ENCODE results near the gene PYHIN1. TPM values are rescaled to one million over a fixed set of nuclear protein-coding genes. Genes with fewer than 3 reads are reported as not detected.
A peak's percentile ranks its signal among the peaks of the same experiment; 100 is the strongest.
"Not testable (repeated sequence)": the region's sequence is repeated elsewhere in the genome, so short reads cannot be mapped to it uniquely, and the experiment has no call there.

PYHIN1 gene
- total RNA-seq, 1 donor from 2014 or later = not detected

GRCh38 chr1:158998781-158999161 is 67.4 kb downstream of the PYHIN1 start:
- Histone ChIP-seq H3K9me3 (ENCODE audit: control insufficient read depth in 3 of 3, low read length in 3 of 3) (peaks cover 0 to 3% (median 0%) of the 10 kb centered on the region in 3 donors), H3K4me1 (ENCODE audit: control insufficient read depth in 3 of 3, insufficient read depth in 3 of 3, low read length in 3 of 3) (peaks cover 4 to 8% (median 6%) of the 10 kb centered on the region in 3 donors), H3K27me3 (ENCODE audit: control insufficient read depth in 3 of 3, insufficient read depth in 3 of 3, low read length in 3 of 3) (no peaks in the 10 kb centered on the region), H3K9ac (ENCODE audit: low read depth in 1 of 3, low read length in 3 of 3) (peak overlapping the region; percentile 61 to 82 (median 69)), H3K4me3 (ENCODE audit: low read length in 3 of 3) (peak overlapping the region; percentile 52 to 94 (median 64)), H3K27ac (ENCODE audit: low read depth, low read length) (peak overlapping the region; percentile 93), H3K36me3 (ENCODE audit: control insufficient read depth in 3 of 3, insufficient read depth in 3 of 3, low read length in 3 of 3) (no peaks in the 10 kb centered on the region)

GRCh38 chr1:158999316-159000069 is 68.1 kb downstream of the PYHIN1 start:
- peaks cover 0 to 3% (median 0%) of the 10 kb centered on the region in 3 donors for H3K9me3 ChIP-seq (ENCODE audit: control insufficient read depth in 3 of 3, low read length in 3 of 3)
- H3K27me3 ChIP-seq (ENCODE audit: control insufficient read depth in 3 of 3, insufficient read depth in 3 of 3, low read length in 3 of 3) = no peaks in the 10 kb centered on the region
- H3K36me3 ChIP-seq (ENCODE audit: control insufficient read depth in 3 of 3, insufficient read depth in 3 of 3, low read length in 3 of 3) = no peaks in the 10 kb centered on the region
- H3K27ac ChIP-seq (ENCODE audit: low read depth, low read length) = peak overlapping the region; percentile 93
- H3K4me1 ChIP-seq (ENCODE audit: control insufficient read depth in 3 of 3, insufficient read depth in 3 of 3, low read length in 3 of 3) = peaks cover 4 to 8% (median 6%) of the 10 kb centered on the region in 3 donors
- peak overlapping the region; percentile 61 to 82 (median 78) for H3K9ac ChIP-seq (ENCODE audit: low read depth in 1 of 3, low read length in 3 of 3)
- peak overlapping the region; percentile 60 to 94 (median 64) for H3K4me3 ChIP-seq (ENCODE audit: low read length in 3 of 3)

DNA sequence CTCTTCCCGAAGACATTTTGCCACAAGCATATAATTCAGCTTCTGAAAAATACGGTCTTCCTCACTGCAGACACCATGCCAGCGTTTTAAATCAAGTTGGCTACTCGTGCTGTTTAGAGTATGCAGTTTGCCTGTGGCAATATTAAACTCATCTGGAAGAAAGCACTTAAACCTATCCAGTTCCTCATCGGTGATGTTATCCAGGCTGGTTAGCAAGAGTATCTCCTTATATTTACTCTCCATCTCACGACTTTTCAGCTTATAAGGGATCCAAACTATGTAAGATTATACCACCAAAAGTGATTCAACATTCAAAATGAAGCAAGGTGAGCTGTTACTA is 68.7 kb downstream of the PYHIN1 start:
- peaks cover 4 to 10% (median 6%) of the 10 kb centered on the region in 3 donors for H3K4me1 ChIP-seq (ENCODE audit: control insufficient read depth in 3 of 3, insufficient read depth in 3 of 3, low read length in 3 of 3)
- H3K9me3 ChIP-seq (ENCODE audit: control insufficient read depth in 3 of 3, low read length in 3 of 3) = peaks cover 0 to 3% (median 0%) of the 10 kb centered on the region in 3 donors
- H3K27ac ChIP-seq (ENCODE audit: low read depth, low read length) = peak overlapping the region; percentile 93
- peak overlapping the region; percentile 60 to 94 (median 64) for H3K4me3 ChIP-seq (ENCODE audit: low read length in 3 of 3)
- H3K36me3 ChIP-seq (ENCODE audit: control insufficient read depth in 3 of 3, insufficient read depth in 3 of 3, low read length in 3 of 3) = no peaks in the 10 kb centered on the region
- no peaks in the 10 kb centered on the region for H3K27me3 ChIP-seq (ENCODE audit: control insufficient read depth in 3 of 3, insufficient read depth in 3 of 3, low read length in 3 of 3)
- H3K9ac ChIP-seq (ENCODE audit: low read depth in 1 of 3, low read length in 3 of 3) = peak overlapping the region; percentile 58 to 82 (median 78)

DNA sequence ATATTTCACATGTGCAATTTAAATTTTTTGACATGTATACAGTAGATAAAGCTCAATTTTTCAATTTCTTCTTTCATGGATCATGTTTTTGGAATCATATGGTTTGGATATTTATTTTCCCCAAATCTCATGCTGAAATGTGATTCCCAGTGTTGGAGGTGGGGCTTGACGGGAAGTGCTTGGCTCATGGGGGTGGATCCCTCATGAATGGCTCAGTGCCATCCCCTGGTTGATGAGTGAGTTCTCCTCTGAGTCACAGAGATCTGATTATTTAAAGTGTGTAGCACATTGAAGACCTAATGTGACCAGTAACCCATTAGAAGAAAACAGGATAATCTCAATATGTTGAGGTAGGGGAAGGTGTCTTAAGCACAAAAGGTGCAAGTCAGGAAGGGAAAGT is 69.3 kb downstream of the PYHIN1 start:
- no peaks in the 10 kb centered on the region for H3K36me3 ChIP-seq (ENCODE audit: control insufficient read depth in 3 of 3, insufficient read depth in 3 of 3, low read length in 3 of 3)
- H3K27ac ChIP-seq (ENCODE audit: low read depth, low read length) = peak overlapping the region; percentile 93
- peak overlapping the region; percentile 58 to 82 (median 78) for H3K9ac ChIP-seq (ENCODE audit: low read depth in 1 of 3, low read length in 3 of 3)
- H3K27me3 ChIP-seq (ENCODE audit: control insufficient read depth in 3 of 3, insufficient read depth in 3 of 3, low read length in 3 of 3) = no peaks in the 10 kb centered on the region
- H3K9me3 ChIP-seq (ENCODE audit: control insufficient read depth in 3 of 3, low read length in 3 of 3) = peaks cover 0 to 3% (median 0%) of the 10 kb centered on the region in 3 donors
- H3K4me3 ChIP-seq (ENCODE audit: low read length in 3 of 3) = peak overlapping the region in 2 of 3 donors; percentile 64 to 94
- peaks cover 9 to 13% (median 10%) of the 10 kb centered on the region in 3 donors for H3K4me1 ChIP-seq (ENCODE audit: control insufficient read depth in 3 of 3, insufficient read depth in 3 of 3, low read length in 3 of 3)

- Histone ChIP-seq H3K27ac (ENCODE audit: low read depth, low read length) (peak overlapping the region; percentile 78), H3K4me3 (ENCODE audit: low read length in 3 of 3) (peak overlapping the region in 1 of 3 donors; percentile 25), H3K4me1 (ENCODE audit: control insufficient read depth in 3 of 3, insufficient read depth in 3 of 3, low read length in 3 of 3) (peaks cover 5 to 12% (median 10%) of the 10 kb centered on the region in 3 donors)
These were observed 73.8 kb downstream of the PYHIN1 start for GRCh38 chr1:159005161-159005560.

DNA sequence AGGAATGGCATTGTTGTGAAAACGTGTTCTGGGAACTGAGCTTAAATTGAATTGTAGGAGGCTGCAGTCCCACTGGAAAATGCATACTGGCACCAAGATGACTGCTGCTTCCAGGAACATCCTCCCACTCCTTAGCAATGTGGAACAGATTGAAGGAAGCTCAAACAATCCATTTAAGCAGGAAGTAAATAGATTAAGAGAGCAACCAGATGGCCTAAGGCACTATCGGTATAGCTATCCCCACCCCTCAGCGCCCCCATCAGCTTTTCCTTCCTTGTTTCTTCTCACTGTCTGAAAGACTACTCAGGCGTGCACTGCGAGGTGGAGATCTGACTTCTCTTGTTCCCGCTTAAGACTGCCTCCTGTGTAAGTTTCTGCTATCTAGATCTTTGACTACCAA is 74.3 kb downstream of the PYHIN1 start:
- Histone ChIP-seq H3K9me3 (ENCODE audit: control insufficient read depth in 3 of 3, low read length in 3 of 3) (no peaks in the 10 kb centered on the region), H3K27ac (ENCODE audit: low read depth, low read length) (peak overlapping the region; percentile 78), H3K4me3 (ENCODE audit: low read length in 3 of 3) (peak overlapping the region in 1 of 3 donors; percentile 25), H3K4me1 (ENCODE audit: control insufficient read depth in 3 of 3, insufficient read depth in 3 of 3, low read length in 3 of 3) (peaks cover 5 to 12% (median 7%) of the 10 kb centered on the region in 3 donors), H3K9ac (ENCODE audit: low read depth in 1 of 3, low read length in 3 of 3) (peak overlapping the region in 1 of 3 donors; percentile 21), H3K27me3 (ENCODE audit: control insufficient read depth in 3 of 3, insufficient read depth in 3 of 3, low read length in 3 of 3) (no peaks in the 10 kb centered on the region), H3K36me3 (ENCODE audit: control insufficient read depth in 3 of 3, insufficient read depth in 3 of 3, low read length in 3 of 3) (no peaks in the 10 kb centered on the region)

More at GRCh38 chr1:159005161-159005560, 73.8 kb downstream of the PYHIN1 start:
- no peaks in the 10 kb centered on the region for H3K36me3 ChIP-seq (ENCODE audit: control insufficient read depth in 3 of 3, insufficient read depth in 3 of 3, low read length in 3 of 3)
- no peaks in the 10 kb centered on the region for H3K27me3 ChIP-seq (ENCODE audit: control insufficient read depth in 3 of 3, insufficient read depth in 3 of 3, low read length in 3 of 3)
- no peaks in the 10 kb centered on the region for H3K9me3 ChIP-seq (ENCODE audit: control insufficient read depth in 3 of 3, low read length in 3 of 3)
- no peak overlapping the region for H3K9ac ChIP-seq (ENCODE audit: low read depth in 1 of 3, low read length in 3 of 3)

- Histone ChIP-seq H3K4me3 (ENCODE audit: low read length in 3 of 3) (peak overlapping the region in 1 of 3 donors; percentile 25), H3K4me1 (ENCODE audit: control insufficient read depth in 3 of 3, insufficient read depth in 3 of 3, low read length in 3 of 3) (peaks cover 5 to 12% (median 5%) of the 10 kb centered on the region in 3 donors)
- not testable (repeated sequence) for H3K27me3 ChIP-seq (ENCODE audit: control insufficient read depth in 3 of 3, insufficient read depth in 3 of 3, low read length in 3 of 3)
These were observed 75.0 kb downstream of the PYHIN1 start for GRCh38 chr1:159006210-159006807.

DNA sequence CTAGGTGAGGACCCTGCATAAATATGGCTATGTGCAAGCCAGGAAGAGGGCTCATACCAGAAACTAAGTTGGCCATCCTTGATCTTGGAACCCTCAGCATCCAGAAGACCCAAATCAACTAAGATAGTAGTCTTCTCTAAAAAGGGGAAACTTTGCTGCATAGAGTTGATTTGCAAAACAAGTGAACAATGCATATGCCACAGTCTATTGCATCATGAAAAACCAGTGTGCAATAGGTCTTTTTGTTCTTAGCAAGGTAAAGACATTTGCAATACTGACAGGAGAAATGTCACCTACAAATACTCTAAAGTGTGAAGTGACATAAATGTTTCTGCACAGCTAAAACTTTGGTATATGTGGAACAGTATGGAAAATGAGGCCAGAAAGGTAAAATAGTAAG is 76.4 kb downstream of the PYHIN1 start:
- H3K9ac ChIP-seq (ENCODE audit: low read depth in 1 of 3, low read length in 3 of 3) = no peak overlapping the region
- no peaks in the 10 kb centered on the region for H3K27me3 ChIP-seq (ENCODE audit: control insufficient read depth in 3 of 3, insufficient read depth in 3 of 3, low read length in 3 of 3)
- H3K4me3 ChIP-seq (ENCODE audit: low read length in 3 of 3) = no peak overlapping the region
- no peaks in the 10 kb centered on the region for H3K36me3 ChIP-seq (ENCODE audit: control insufficient read depth in 3 of 3, insufficient read depth in 3 of 3, low read length in 3 of 3)
- peaks cover 5 to 12% (median 5%) of the 10 kb centered on the region in 3 donors for H3K4me1 ChIP-seq (ENCODE audit: control insufficient read depth in 3 of 3, insufficient read depth in 3 of 3, low read length in 3 of 3)
- no peaks in the 10 kb centered on the region for H3K9me3 ChIP-seq (ENCODE audit: control insufficient read depth in 3 of 3, low read length in 3 of 3)
- no peak overlapping the region for H3K27ac ChIP-seq (ENCODE audit: low read depth, low read length)

More at GRCh38 chr1:159006210-159006807, 75.0 kb downstream of the PYHIN1 start:
- H3K9me3 ChIP-seq (ENCODE audit: control insufficient read depth in 3 of 3, low read length in 3 of 3); H3K36me3 ChIP-seq (ENCODE audit: control insufficient read depth in 3 of 3, insufficient read depth in 3 of 3, low read length in 3 of 3): not testable (repeated sequence)
- H3K27ac ChIP-seq (ENCODE audit: low read depth, low read length) = peak overlapping the region; percentile 78
- peak overlapping the region in 1 of 3 donors; percentile 21 for H3K9ac ChIP-seq (ENCODE audit: low read depth in 1 of 3, low read length in 3 of 3)

- Histone ChIP-seq H3K27me3 (ENCODE audit: control insufficient read depth in 3 of 3, insufficient read depth in 3 of 3, low read length in 3 of 3) (no peaks in the 10 kb centered on the region), H3K36me3 (ENCODE audit: control insufficient read depth in 3 of 3, insufficient read depth in 3 of 3, low read length in 3 of 3) (no peaks in the 10 kb centered on the region), H3K4me3 (ENCODE audit: low read length in 3 of 3) (no peak overlapping the region), H3K9me3 (ENCODE audit: control insufficient read depth in 3 of 3, low read length in 3 of 3) (no peaks in the 10 kb centered on the region), H3K9ac (ENCODE audit: low read depth in 1 of 3, low read length in 3 of 3) (no peak overlapping the region), H3K4me1 (ENCODE audit: control insufficient read depth in 3 of 3, insufficient read depth in 3 of 3, low read length in 3 of 3) (peaks cover 5 to 12% (median 5%) of the 10 kb centered on the region in 3 donors), H3K27ac (ENCODE audit: low read depth, low read length) (peak overlapping the region; percentile 90)
These were observed 77.4 kb downstream of the PYHIN1 start for GRCh38 chr1:159008744-159009188.

DNA sequence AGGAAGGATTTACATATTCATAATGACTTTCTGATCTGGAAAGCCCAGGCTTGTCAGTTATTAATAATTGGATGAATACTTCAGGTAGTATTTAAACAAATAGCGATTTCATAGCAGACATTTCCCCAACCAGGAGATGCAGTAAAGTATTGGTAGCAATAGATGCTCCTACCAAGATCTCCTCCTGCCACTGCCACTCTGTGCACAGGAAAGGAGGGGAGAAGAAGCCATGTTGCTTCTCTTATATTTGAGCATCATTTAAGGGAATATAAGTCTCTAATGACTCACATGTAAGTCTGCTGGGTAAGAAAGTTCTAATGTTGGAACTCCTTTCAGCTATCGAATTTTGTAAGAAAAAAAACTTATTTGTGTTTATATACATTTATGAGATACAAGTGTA is 77.9 kb downstream of the PYHIN1 start:
- no peaks in the 10 kb centered on the region for H3K36me3 ChIP-seq (ENCODE audit: control insufficient read depth in 3 of 3, insufficient read depth in 3 of 3, low read length in 3 of 3)
- H3K9ac ChIP-seq (ENCODE audit: low read depth in 1 of 3, low read length in 3 of 3) = no peak overlapping the region
- no peaks in the 10 kb centered on the region for H3K9me3 ChIP-seq (ENCODE audit: control insufficient read depth in 3 of 3, low read length in 3 of 3)
- H3K4me1 ChIP-seq (ENCODE audit: control insufficient read depth in 3 of 3, insufficient read depth in 3 of 3, low read length in 3 of 3) = peaks cover 5 to 12% (median 8%) of the 10 kb centered on the region in 3 donors
- no peaks in the 10 kb centered on the region for H3K27me3 ChIP-seq (ENCODE audit: control insufficient read depth in 3 of 3, insufficient read depth in 3 of 3, low read length in 3 of 3)
- peak overlapping the region in 1 of 3 donors; percentile 82 for H3K4me3 ChIP-seq (ENCODE audit: low read length in 3 of 3)
- peak overlapping the region; percentile 90 for H3K27ac ChIP-seq (ENCODE audit: low read depth, low read length)

All from skeletal muscle tissue (tissue), 4 donors.